Neuronal stem cell (in vitro differentiated cells): ENCODE results near the gene FCAMR.

Source experiments
- DNase-seq: peaks from one replicate; pipeline ENCODE4 v3.0.0-alpha.2; 2013; ENCODE audit warnings: low spot score
- H2AFZ ChIP-seq: one replicate; pipeline ENCODE4 v1.6.1; 2013; ENCODE audit warnings: mild to moderate bottlenecking, low read length, inconsistent platforms
- H2AK5ac ChIP-seq: 2 replicates; pipeline ENCODE4 v1.6.1; 2013; ENCODE audit warnings: low read depth, mild to moderate bottlenecking, inconsistent platforms, low read length, moderate library complexity, mixed read lengths
- H2BK120ac ChIP-seq: 2 replicates; pipeline ENCODE4 v1.6.1; 2013; ENCODE audit warnings: low read depth, mild to moderate bottlenecking, inconsistent platforms, low read length, moderate library complexity, mixed read lengths
- H2BK12ac ChIP-seq: one replicate; pipeline ENCODE4 v1.6.1; 2013; ENCODE audit warnings: low read length, inconsistent platforms
- H2BK15ac ChIP-seq: 2 replicates; pipeline ENCODE4 v1.6.1; 2013; ENCODE audit warnings: mild to moderate bottlenecking, low read length, inconsistent platforms, mixed read lengths
- H2BK5ac ChIP-seq: one replicate; pipeline ENCODE4 v1.6.1; 2013; ENCODE audit warnings: inconsistent platforms, mild to moderate bottlenecking, low read length, moderate library complexity
- H3K14ac ChIP-seq: one replicate; pipeline ENCODE4 v1.6.1; 2013; ENCODE audit warnings: low read length, inconsistent platforms
- H3K18ac ChIP-seq: 2 replicates; pipeline ENCODE4 v1.6.1; 2013; ENCODE audit warnings: low read length, inconsistent platforms
- H3K23ac ChIP-seq: 2 replicates; pipeline ENCODE4 v1.6.1; 2013; ENCODE audit warnings: low read depth, mild to moderate bottlenecking, mixed read lengths, low read length, inconsistent platforms; ENCODE audit not compliant: poor library complexity
- H3K27ac ChIP-seq: replicated peaks from 3 replicates; pipeline ENCODE4 v1.5.1; 2013; ENCODE audit warnings: low read length, inconsistent platforms
- H3K27me3 ChIP-seq, 3 experiments: 2 replicates each; pipeline ENCODE4 v1.6.1; 2013; ENCODE audit warnings: low read length in 3 of 3, mild to moderate bottlenecking in 2 of 3, inconsistent platforms in 1 of 3, low read depth in 1 of 3, mixed read lengths in 1 of 3, moderate library complexity in 1 of 3; ENCODE audit not compliant: control insufficient read depth in 3 of 3, insufficient read depth in 3 of 3
- H3K36me3 ChIP-seq, 2 donors: replicated peaks in 1 of 2; 2 replicates each; pipeline ENCODE4 v1.6.1; 2013; ENCODE audit warnings: low read length in 2 of 2; ENCODE audit not compliant: control insufficient read depth in 2 of 2, insufficient read depth in 2 of 2
- H3K4ac ChIP-seq: 2 replicates; pipeline ENCODE4 v1.6.1; 2013; ENCODE audit warnings: inconsistent platforms, mild to moderate bottlenecking, low read length, moderate library complexity
- H3K4me1 ChIP-seq, 2 donors: 1 replicate in 1 of 2; 2 replicates in 1 of 2; pipeline ENCODE4 v1.6.1; 2013; ENCODE audit warnings: low read length in 2 of 2, low read depth in 1 of 2; ENCODE audit not compliant: control insufficient read depth in 2 of 2, insufficient read depth in 1 of 2
- H3K4me2 ChIP-seq: one replicate; pipeline ENCODE4 v1.6.1; 2013; ENCODE audit warnings: mild to moderate bottlenecking, low read length, inconsistent platforms; ENCODE audit not compliant: insufficient read depth, poor library complexity, severe bottlenecking
- H3K4me3 ChIP-seq, 2 donors: 2 replicates each; pipeline ENCODE4 v1.5.1; 2013; ENCODE audit warnings: low read length in 2 of 2, mild to moderate bottlenecking in 2 of 2, inconsistent platforms in 1 of 2, moderate library complexity in 1 of 2
- H3K79me1 ChIP-seq: one replicate; pipeline ENCODE4 v1.6.1; 2013; ENCODE audit warnings: low read depth, mild to moderate bottlenecking, inconsistent platforms, low read length, moderate library complexity
- H3K9ac ChIP-seq: one replicate; pipeline ENCODE4 v1.6.1; 2013; ENCODE audit warnings: mild to moderate bottlenecking, low read depth, low read length, inconsistent platforms; ENCODE audit not compliant: poor library complexity
- H3K9me3 ChIP-seq, 2 donors: replicated peaks in 1 of 2; 2 replicates each; pipeline versions ENCODE3 to v1.6.1; 2013; ENCODE audit warnings: low read length in 2 of 2, mild to moderate bottlenecking in 2 of 2, inconsistent platforms in 1 of 2, low read depth in 1 of 2, mixed read lengths in 1 of 2, moderate library complexity in 1 of 2; ENCODE audit not compliant: control insufficient read depth in 2 of 2, insufficient read depth in 1 of 2
- H4K8ac ChIP-seq: one replicate; pipeline ENCODE4 v1.6.1; 2013; ENCODE audit warnings: low read depth, mild to moderate bottlenecking, inconsistent platforms, low read length, moderate library complexity
- H4K91ac ChIP-seq: one replicate; pipeline ENCODE4 v1.6.1; 2013; ENCODE audit warnings: low read length, low read depth, mild to moderate bottlenecking, inconsistent platforms; ENCODE audit not compliant: poor library complexity
- WGBS, 2 donors: extraction: QIAGEN DNeasy Blood & Tissue Kit; methylation state at CpG; one replicate each; pipeline ENCODE4 v1.1.7; 2013; ENCODE audit warnings: missing lambda C conversion rate in 2 of 2, mixed read lengths in 1 of 2; ENCODE audit not compliant: insufficient read length in 2 of 2, insufficient replicate concordance in 1 of 2; ENCODE audit errors: extremely low coverage in 2 of 2; 5-methylcytosine and 5-hydroxymethylcytosine counted together

The FCAMR gene

GRCh38 chr1:206975306-206975705 is 5.0 kb upstream of the FCAMR start:
- H2BK12ac ChIP-seq, result no peak overlapping the region
- H3K4me1 ChIP-seq, result no peaks in the 10 kb centered on the region
- peaks cover 0 to 13% (median 0%) of the 10 kb centered on the region in 3 experiments for H3K27me3 ChIP-seq
- H4K8ac ChIP-seq, result no peak overlapping the region
- H3K4ac ChIP-seq, result no peak overlapping the region
- no peak overlapping the region for H3K4me3 ChIP-seq
- no CpG with 5 or more reads among the region's 1 CpG for WGBS, 2 donors
- H3K4me2 ChIP-seq, result no peak overlapping the region
- no peak overlapping the region for H3K14ac ChIP-seq
- H3K9me3 ChIP-seq, result no peaks in the 10 kb centered on the region
- H3K36me3 ChIP-seq, result no peaks in the 10 kb centered on the region
- no peak overlapping the region for H2AFZ ChIP-seq
- H2BK5ac ChIP-seq, result no peak overlapping the region
- H2BK120ac ChIP-seq, result no peak overlapping the region
- DNase-seq, result no peak
- no peak overlapping the region for H3K27ac ChIP-seq
- no peak overlapping the region for H2BK15ac ChIP-seq
- H3K18ac ChIP-seq, result no peak overlapping the region
- no peak overlapping the region for H3K9ac ChIP-seq
- no peaks in the 10 kb centered on the region for H3K79me1 ChIP-seq
- H4K91ac ChIP-seq, result no peak overlapping the region
- H3K23ac ChIP-seq, result no peak overlapping the region
- no peak overlapping the region for H2AK5ac ChIP-seq

DNA sequence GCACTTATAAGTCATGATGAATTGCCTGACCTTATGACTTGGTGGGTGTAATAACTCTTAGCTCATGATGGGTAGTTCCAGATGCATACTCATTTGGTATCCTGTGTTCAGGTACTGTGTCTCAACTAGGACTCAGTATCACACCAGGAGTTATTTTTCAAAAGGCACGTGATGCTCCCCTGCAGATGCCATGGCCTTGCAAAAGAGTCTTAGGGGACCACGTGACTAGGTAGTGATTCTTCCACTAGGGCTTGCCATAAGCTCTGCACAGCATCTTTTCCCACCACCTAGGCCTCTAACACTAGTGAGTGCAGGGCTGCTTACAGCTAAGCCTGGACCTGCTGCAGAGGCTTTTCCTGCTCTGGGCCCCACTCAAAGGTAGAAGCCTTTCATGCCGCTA is 3.9 kb upstream of the FCAMR start:
- no peak overlapping the region for H2AFZ ChIP-seq
- H2BK5ac ChIP-seq, result no peak overlapping the region
- H3K4me1 ChIP-seq, result no peaks in the 10 kb centered on the region
- no peak overlapping the region for H3K4ac ChIP-seq
- no peak overlapping the region for H2BK12ac ChIP-seq
- no peak for DNase-seq
- H2AK5ac ChIP-seq, result no peak overlapping the region
- no peak overlapping the region for H4K8ac ChIP-seq
- H3K27ac ChIP-seq, result no peak overlapping the region
- H3K14ac ChIP-seq, result no peak overlapping the region
- H3K9me3 ChIP-seq, result no peaks in the 10 kb centered on the region
- no peaks in the 10 kb centered on the region for H3K79me1 ChIP-seq
- H3K27me3 ChIP-seq, result peaks cover 0 to 17% (median 0%) of the 10 kb centered on the region in 3 experiments
- H2BK15ac ChIP-seq, result no peak overlapping the region
- H3K4me3 ChIP-seq, result no peak overlapping the region
- H2BK120ac ChIP-seq, result no peak overlapping the region
- H3K4me2 ChIP-seq, result no peak overlapping the region
- H3K18ac ChIP-seq, result no peak overlapping the region
- no CpG with 5 or more reads among the region's 3 CpGs for WGBS, 2 donors
- no peak overlapping the region for H4K91ac ChIP-seq
- no peak overlapping the region for H3K9ac ChIP-seq
- no peaks in the 10 kb centered on the region for H3K36me3 ChIP-seq
- H3K23ac ChIP-seq, result no peak overlapping the region

DNA sequence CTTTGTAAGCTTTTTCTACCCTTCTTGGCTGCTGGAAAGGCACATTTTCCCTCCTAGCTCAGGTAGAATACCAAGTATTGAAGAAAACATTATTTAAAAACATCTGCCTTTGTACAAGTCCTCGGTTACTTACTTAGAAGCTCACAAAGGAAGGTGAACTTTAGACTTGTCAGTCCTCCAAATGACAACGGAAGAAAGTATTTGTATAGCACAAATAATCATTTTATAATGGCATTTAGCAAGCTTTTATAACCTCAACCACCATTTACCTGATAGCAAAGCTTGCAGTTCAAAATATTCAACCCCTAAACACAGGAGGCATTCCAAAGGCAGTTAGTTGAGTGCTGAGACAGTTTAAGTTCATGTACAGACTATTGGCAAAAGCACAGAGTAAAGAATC is 2.5 kb upstream of the FCAMR start:
- H3K79me1 ChIP-seq, result no peaks in the 10 kb centered on the region
- no peak overlapping the region for H2BK12ac ChIP-seq
- H3K9me3 ChIP-seq, result no peaks in the 10 kb centered on the region
- H2BK5ac ChIP-seq, result no peak overlapping the region
- no peak overlapping the region for H3K23ac ChIP-seq
- no peaks in the 10 kb centered on the region for H3K36me3 ChIP-seq
- WGBS, 2 donors, result no CpG with 5 or more reads among the region's 2 CpGs
- H3K14ac ChIP-seq, result no peak overlapping the region
- DNase-seq, result no peak
- H3K9ac ChIP-seq, result no peak overlapping the region
- H4K91ac ChIP-seq, result no peak overlapping the region
- no peak overlapping the region for H2BK120ac ChIP-seq
- peaks cover 0 to 17% (median 0%) of the 10 kb centered on the region in 3 experiments for H3K27me3 ChIP-seq
- H3K4me1 ChIP-seq, result no peaks in the 10 kb centered on the region
- H2AFZ ChIP-seq, result no peak overlapping the region
- no peak overlapping the region for H2AK5ac ChIP-seq
- no peak overlapping the region for H3K18ac ChIP-seq
- no peak overlapping the region for H3K4ac ChIP-seq
- H3K27ac ChIP-seq, result no peak overlapping the region
- no peak overlapping the region for H2BK15ac ChIP-seq
- H4K8ac ChIP-seq, result no peak overlapping the region
- H3K4me2 ChIP-seq, result no peak overlapping the region
- H3K4me3 ChIP-seq, result no peak overlapping the region

DNA sequence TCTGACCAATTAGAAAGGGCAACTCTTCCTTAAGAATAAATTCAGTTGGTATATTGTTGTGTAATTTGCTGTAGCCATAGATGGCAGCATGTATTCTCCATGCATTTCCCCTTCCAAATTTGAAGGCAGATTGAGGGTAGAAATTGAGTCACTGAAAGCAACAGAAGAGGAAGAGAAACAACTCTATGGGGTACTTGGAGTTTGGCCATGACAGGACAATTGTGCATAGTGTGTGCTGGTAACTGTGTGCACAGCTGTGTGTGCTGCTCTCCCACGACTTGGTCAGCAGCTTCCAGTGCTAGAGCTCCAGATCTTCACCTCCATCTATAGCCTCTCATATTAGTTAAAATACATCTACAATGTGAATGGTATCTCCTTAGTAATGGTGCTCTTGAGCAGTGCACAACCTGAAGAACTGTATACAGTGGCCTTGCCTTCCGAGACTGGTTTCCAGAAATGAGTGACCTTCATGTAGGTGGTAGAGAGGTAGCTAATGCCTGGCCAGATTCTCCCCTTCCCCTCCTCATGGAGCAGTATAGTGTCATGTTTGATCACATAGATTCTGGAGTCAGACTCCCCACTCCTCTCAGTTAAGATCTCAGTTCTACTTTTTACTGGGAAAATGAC is 882 bp upstream of the FCAMR start:
- no CpG with 5 or more reads among the region's 2 CpGs for WGBS, 2 donors
- Histone ChIP-seq H3K4me1 (no peaks in the 10 kb centered on the region), H3K27me3 (peaks cover 0 to 17% (median 0%) of the 10 kb centered on the region in 3 experiments), H2BK5ac (no peak overlapping the region), H2BK12ac (no peak overlapping the region), H3K4me3 (no peak overlapping the region), H3K36me3 (no peaks in the 10 kb centered on the region), H3K79me1 (no peaks in the 10 kb centered on the region), H3K27ac (no peak overlapping the region), H2AFZ (no peak overlapping the region), H2BK120ac (no peak overlapping the region), H3K4ac (no peak overlapping the region), H2BK15ac (no peak overlapping the region), H3K18ac (no peak overlapping the region), H3K9me3 (no peaks in the 10 kb centered on the region), H4K8ac (no peak overlapping the region), H4K91ac (no peak overlapping the region), H3K23ac (no peak overlapping the region), H3K4me2 (no peak overlapping the region), H3K9ac (no peak overlapping the region), H3K14ac (no peak overlapping the region), H2AK5ac (no peak overlapping the region)
- no peak for DNase-seq
